Measurements from ENCODE around the gene ADAT3. TPM values are rescaled to one million over a fixed set of nuclear protein-coding genes. Genes with fewer than 3 reads are reported as not detected.
A peak's percentile ranks its signal among the peaks of the same experiment; 100 is the strongest.

Gene ADAT3
- total RNA-seq, 1 donor from 2014 or later, result 1.8 TPM

- peak; percentile 97 for TF ChIP-seq CTCF (IDR thresholded peaks at IDR 0.05; ENCODE audit: insufficient read depth, low read length, poor library complexity, severe bottlenecking)
- Histone ChIP-seq H3K36me3 (ENCODE audit: control insufficient read depth, insufficient read depth, low read length) (no peaks in the 10 kb centered on the region), H3K27me3 (ENCODE audit: control insufficient read depth, insufficient read depth, low read length) (no peaks in the 10 kb centered on the region), H3K4me3 (ENCODE audit: low read depth, low read length) (no peak overlapping the region)
- no peak for DNase-seq (ENCODE audit: low read depth)
These were observed 24.0 kb downstream of the ADAT3 start for GRCh38 chr19:1929021-1929742.

DNA sequence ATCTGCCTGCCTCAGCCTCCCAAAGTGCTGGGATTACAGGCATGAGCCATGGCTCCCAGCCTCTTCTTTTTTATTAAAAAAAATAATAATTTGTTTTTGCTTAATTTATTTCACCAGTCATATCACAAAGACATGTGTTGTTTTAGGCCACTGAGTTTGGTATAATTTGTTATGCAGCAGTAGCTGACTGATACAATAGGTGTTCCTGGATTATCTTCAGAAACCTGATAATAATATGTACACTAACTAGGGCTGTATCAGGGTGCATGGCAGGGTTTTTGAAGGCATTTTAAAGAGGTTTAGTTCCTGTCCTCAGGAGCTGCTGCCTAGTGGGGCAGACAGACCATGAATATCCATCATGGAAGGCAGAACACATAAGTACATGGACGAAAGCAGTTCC lies 26.2 kb downstream of the ADAT3 start:
- TF ChIP-seq CTCF (IDR thresholded peaks at IDR 0.05; ENCODE audit: insufficient read depth, low read length, poor library complexity, severe bottlenecking), result no peak
- no peaks in the 10 kb centered on the region for H3K27me3 ChIP-seq (ENCODE audit: control insufficient read depth, insufficient read depth, low read length)
- DNase-seq (ENCODE audit: low read depth), result no peak
- H3K4me3 ChIP-seq (ENCODE audit: low read depth, low read length), result no peak overlapping the region
- H3K36me3 ChIP-seq (ENCODE audit: control insufficient read depth, insufficient read depth, low read length), result no peaks in the 10 kb centered on the region

- no peak for TF ChIP-seq CTCF (IDR thresholded peaks at IDR 0.05; ENCODE audit: insufficient read depth, low read length, poor library complexity, severe bottlenecking)
- no peak overlapping the region for H3K4me3 ChIP-seq (ENCODE audit: low read depth, low read length)
- H3K27me3 ChIP-seq (ENCODE audit: control insufficient read depth, insufficient read depth, low read length), result no peaks in the 10 kb centered on the region
- H3K36me3 ChIP-seq (ENCODE audit: control insufficient read depth, insufficient read depth, low read length), result no peaks in the 10 kb centered on the region
- DNase-seq (ENCODE audit: low read depth), result no peak
These were observed 27.2 kb downstream of the ADAT3 start for GRCh38 chr19:1932395-1932794.

GRCh38 chr19:1933244-1933643 lies 28.0 kb downstream of the ADAT3 start:
- DNase-seq (ENCODE audit: low read depth), result no peak
- Histone ChIP-seq H3K36me3 (ENCODE audit: control insufficient read depth, insufficient read depth, low read length) (no peaks in the 10 kb centered on the region), H3K4me3 (ENCODE audit: low read depth, low read length) (no peak overlapping the region), H3K27me3 (ENCODE audit: control insufficient read depth, insufficient read depth, low read length) (no peaks in the 10 kb centered on the region)
- no peak for TF ChIP-seq CTCF (IDR thresholded peaks at IDR 0.05; ENCODE audit: insufficient read depth, low read length, poor library complexity, severe bottlenecking)

DNA sequence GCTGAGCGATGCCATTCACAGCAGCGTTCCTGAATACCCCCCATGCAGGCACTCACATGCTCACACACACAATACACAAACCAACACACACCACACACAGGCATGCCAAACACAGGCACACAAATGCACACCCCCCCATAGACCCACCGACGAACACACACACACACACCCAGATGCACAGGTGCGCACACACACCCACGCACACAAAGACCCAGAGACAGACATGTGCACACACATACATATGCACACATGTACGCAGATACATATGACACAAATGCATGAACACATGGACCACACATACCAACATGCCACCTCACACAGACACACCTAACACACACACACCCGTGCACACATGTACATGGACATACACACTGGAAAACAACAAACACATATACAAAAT lies 28.7 kb downstream of the ADAT3 start:
- Histone ChIP-seq H3K27me3 (ENCODE audit: control insufficient read depth, insufficient read depth, low read length) (no peaks in the 10 kb centered on the region), H3K4me3 (ENCODE audit: low read depth, low read length) (no peak overlapping the region), H3K36me3 (ENCODE audit: control insufficient read depth, insufficient read depth, low read length) (no peaks in the 10 kb centered on the region)
- no peak for DNase-seq (ENCODE audit: low read depth)
- no peak for TF ChIP-seq CTCF (IDR thresholded peaks at IDR 0.05; ENCODE audit: insufficient read depth, low read length, poor library complexity, severe bottlenecking)

Data from kidney epithelial cell (primary cell).